ENCODE results near the gene AR.

Gene AR, protein sequence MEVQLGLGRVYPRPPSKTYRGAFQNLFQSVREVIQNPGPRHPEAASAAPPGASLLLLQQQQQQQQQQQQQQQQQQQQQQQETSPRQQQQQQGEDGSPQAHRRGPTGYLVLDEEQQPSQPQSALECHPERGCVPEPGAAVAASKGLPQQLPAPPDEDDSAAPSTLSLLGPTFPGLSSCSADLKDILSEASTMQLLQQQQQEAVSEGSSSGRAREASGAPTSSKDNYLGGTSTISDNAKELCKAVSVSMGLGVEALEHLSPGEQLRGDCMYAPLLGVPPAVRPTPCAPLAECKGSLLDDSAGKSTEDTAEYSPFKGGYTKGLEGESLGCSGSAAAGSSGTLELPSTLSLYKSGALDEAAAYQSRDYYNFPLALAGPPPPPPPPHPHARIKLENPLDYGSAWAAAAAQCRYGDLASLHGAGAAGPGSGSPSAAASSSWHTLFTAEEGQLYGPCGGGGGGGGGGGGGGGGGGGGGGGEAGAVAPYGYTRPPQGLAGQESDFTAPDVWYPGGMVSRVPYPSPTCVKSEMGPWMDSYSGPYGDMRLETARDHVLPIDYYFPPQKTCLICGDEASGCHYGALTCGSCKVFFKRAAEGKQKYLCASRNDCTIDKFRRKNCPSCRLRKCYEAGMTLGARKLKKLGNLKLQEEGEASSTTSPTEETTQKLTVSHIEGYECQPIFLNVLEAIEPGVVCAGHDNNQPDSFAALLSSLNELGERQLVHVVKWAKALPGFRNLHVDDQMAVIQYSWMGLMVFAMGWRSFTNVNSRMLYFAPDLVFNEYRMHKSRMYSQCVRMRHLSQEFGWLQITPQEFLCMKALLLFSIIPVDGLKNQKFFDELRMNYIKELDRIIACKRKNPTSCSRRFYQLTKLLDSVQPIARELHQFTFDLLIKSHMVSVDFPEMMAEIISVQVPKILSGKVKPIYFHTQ

DNA sequence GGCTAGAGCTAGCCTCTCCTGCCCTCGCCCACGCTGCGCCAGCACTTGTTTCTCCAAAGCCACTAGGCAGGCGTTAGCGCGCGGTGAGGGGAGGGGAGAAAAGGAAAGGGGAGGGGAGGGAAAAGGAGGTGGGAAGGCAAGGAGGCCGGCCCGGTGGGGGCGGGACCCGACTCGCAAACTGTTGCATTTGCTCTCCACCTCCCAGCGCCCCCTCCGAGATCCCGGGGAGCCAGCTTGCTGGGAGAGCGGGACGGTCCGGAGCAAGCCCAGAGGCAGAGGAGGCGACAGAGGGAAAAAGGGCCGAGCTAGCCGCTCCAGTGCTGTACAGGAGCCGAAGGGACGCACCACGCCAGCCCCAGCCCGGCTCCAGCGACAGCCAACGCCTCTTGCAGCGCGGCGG, at the start of gene AR:
Gene AR (plus strand): TSS at position 204 of the 400 bp plus-strand sequence. CDS start 1,126 bp downstream, outside the sequence.
- no peak for DNase-seq

DNA sequence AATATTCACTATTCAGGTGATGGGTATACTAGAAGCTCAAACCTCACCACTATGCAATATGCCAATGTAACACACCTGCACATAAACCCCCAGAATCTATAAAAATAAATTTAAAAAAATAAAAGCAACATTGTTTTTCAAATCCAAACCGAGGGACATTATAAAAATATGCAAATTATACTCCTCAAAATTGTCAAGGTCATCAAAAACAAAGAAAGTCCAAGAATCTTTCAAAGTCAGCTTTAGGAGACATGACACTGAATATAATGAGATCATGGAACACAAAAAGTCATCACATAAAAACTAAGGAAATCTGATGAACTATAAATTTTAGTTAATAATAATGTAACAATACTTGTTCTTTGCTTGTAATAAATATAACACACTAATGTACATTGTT, 43.2 kb upstream of the AR start:
- no peak for DNase-seq

DNA sequence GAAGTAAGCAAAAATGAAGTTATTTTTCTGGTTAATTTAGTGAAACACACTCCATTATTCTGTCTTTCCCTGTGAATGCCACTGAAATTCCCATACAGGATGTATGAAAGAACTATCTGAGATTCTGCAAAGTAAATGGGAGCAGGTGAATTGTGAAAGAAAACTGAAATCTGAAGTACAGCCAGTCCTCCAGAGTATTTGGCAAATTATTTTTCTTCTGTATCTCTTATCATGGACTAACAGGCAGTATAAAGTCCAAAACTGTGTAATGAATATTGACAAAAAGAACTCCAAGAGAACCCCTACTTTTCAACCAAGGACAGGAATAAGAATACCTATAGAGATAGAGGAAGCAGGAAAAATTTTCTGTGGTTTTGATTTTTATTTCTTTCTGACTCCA, 40.8 kb upstream of the AR start:
- DNase-seq, result no peak

DNA sequence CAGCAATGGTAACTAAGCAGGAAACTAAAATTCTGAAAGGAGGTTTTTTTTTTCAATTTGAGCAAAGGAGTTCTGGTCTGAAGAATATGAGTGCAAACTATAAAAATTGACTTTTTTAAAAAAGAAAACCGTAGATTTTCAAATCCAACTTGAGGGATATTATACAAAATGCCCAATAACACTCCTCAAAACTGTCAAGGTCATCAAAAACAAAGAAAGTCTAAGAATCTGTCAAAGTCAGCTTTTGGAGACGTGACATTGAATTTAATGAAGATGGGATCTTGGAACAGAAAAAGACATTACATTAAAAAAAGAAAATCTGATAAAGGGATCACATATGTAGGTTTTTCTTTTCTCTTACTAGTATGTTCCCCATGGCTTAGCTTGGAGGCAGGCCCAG, 40.4 kb upstream of the AR start:
- no peak for DNase-seq

DNA sequence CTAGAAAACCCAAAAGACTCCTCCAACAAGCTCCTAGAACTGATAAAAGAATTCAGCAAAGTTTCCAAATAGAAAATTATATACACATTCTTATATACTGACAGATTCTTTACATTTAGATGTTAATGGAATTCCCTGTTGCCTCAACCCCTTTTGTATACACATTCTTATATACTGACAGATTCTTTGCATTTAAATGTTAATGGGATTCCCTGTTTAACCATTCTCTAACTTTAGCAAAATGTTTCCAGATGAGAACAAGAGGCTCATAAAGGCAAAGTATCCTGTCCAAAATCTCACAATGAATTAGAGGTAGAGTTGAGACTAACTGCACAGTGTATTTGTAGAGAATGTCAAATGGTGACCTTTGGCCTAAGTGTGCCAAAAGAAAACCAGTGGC, 23.1 kb upstream of the AR start:
- no peak for DNase-seq

DNA sequence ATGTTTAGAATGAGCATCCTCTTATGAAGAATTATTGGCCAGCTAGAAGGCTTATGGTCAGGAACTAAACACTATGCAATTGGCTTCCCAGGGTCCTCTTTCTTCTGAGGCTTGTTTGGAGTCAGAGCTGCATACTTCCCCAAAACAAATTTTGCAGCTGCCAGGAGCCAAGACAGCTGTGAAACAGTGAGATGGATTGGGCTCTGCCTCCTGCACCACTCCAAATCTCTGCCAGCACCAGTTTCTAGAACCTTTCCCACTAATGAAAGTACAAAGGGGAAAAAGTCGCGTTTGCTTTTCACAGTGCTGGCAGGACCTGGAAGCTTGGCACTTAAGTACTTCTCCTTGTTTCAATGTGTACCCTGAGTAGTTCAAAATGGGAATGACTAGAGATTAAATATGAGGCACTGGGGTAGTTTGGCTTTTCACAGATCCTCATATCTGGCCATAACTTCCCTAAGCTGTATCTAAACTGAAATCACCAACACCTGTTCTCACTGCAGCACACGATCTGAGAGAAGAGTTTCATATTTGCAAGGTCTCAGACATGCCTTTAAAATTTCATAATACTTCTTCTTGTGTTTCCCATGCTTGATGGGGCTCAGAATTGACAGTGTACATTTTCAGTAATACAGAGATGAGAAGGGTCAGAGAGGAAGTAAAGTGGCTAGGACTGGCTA, 20.7 kb upstream of the AR start:
- DNase-seq, result no peak

DNA sequence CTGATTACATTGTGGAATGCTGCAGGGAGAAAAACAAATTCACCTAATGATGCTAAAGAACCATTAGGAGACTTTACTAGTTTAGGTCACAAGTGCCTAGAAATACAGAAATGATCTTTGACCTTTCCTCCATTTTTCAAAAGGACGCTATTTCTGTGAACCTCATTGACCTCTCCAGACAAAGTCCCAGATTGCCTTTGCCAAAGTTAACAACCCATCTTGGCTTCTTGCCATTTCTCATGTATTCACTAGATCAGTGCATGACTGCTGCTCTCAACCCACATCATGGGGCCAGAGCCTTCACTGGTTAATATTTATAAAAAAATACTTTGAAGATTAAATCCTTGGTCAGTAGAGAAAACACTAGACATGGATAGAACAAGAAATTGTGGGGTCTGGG, 19.9 kb upstream of the AR start:
- no peak for DNase-seq

DNA sequence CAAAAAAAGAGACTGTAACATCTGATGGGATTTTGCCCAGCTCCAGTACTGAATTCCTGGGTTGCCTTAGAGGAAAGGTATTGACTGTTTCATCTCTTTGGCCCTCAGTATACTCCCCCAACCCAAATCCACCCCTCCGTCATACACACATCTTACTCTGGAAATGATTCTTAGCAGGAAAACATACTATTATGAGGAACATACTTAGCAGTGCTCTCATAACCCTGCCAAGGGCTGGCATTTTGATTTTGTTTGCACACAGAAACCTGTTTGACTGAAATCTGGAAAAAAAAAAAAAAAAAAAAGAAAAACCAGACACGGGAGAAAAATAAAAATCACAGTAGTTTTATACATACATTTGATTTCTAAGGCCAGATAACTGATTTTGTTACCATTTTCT, 19.4 kb upstream of the AR start:
- no peak for DNase-seq

DNA sequence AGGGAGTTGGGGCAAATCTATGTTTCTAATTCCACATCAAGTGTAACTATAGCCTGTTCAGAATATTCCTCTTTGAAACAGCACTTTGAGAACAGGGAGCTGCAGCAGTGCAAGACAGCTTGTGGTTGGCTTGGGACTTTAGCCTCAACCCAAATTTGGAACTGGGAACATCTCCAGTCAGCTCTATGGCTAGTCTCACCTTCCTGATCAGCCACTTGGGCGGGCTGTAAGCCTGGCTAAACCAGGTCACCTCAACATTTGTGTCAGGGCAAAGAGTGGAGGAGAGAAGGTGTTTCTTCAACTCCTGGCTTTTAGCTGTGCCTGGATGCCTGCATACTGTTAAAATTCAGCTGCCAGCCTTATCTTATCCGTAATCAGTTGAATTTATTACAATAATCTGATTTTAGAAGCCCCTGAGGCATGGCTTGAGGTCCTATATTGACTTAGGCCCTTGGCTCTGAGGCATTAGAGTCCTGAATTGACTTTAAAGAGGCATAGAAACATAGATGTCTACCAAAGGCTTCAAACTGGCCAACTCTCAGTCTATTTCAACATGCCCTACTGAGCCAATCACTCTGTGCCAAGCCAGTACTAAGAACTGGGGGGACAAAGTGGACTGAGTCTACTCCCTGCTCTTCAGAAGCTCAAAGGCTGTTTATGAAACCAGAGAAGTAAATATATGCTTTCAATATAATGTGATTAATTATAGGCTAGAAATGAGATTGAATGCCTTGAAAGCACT, 18.7 kb upstream of the AR start:
- no peak for DNase-seq

DNA sequence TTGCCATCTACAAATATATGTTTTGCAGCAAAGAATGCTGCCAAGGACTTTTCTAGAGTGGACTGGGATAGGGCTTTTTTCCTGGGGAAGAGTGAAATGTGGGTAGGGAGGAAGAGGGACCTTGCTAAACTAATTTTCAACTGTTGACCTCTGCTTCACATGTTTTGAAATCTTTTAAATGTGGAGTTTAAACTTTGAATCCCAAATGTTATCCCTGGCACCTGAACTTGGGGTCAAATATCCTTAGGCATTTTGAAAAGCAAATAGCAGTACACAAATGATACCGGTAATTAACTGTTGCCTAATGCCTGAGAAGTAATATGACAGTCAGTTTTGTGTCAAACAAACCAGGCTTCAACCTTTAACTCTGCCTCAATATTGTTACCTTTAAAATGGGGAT, 7.3 kb upstream of the AR start:
- no peak for DNase-seq

DNA sequence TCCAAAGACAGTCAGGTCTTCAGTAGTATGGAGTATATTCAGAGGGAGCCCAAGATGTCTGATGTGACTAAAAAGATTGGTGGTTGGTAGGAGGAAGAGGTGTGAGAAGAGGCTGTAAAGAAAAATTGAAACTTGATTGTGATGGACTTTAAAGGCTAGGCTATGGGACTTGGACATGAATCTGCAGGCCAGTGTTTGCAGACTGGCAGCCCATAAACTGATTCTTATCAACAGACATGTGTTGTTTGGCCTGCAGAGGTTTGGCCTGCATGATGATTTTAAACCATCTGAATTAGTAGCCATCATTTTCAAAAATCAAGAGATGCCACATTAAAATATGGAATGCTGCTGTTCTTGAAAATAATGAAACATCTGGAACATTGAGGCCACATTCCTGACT, 5.4 kb upstream of the AR start:
- no peak for DNase-seq

DNA sequence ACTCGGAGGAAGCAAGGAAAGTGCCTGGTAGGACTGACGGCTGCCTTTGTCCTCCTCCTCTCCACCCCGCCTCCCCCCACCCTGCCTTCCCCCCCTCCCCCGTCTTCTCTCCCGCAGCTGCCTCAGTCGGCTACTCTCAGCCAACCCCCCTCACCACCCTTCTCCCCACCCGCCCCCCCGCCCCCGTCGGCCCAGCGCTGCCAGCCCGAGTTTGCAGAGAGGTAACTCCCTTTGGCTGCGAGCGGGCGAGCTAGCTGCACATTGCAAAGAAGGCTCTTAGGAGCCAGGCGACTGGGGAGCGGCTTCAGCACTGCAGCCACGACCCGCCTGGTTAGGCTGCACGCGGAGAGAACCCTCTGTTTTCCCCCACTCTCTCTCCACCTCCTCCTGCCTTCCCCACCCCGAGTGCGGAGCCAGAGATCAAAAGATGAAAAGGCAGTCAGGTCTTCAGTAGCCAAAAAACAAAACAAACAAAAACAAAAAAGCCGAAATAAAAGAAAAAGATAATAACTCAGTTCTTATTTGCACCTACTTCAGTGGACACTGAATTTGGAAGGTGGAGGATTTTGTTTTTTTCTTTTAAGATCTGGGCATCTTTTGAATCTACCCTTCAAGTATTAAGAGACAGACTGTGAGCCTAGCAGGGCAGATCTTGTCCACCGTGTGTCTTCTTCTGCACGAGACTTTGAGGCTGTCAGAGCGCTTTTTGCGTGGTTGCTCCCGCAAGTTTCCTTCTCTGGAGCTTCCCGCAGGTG, 637 bp downstream of the AR start:
- DNase-seq, result no peak

DNA sequence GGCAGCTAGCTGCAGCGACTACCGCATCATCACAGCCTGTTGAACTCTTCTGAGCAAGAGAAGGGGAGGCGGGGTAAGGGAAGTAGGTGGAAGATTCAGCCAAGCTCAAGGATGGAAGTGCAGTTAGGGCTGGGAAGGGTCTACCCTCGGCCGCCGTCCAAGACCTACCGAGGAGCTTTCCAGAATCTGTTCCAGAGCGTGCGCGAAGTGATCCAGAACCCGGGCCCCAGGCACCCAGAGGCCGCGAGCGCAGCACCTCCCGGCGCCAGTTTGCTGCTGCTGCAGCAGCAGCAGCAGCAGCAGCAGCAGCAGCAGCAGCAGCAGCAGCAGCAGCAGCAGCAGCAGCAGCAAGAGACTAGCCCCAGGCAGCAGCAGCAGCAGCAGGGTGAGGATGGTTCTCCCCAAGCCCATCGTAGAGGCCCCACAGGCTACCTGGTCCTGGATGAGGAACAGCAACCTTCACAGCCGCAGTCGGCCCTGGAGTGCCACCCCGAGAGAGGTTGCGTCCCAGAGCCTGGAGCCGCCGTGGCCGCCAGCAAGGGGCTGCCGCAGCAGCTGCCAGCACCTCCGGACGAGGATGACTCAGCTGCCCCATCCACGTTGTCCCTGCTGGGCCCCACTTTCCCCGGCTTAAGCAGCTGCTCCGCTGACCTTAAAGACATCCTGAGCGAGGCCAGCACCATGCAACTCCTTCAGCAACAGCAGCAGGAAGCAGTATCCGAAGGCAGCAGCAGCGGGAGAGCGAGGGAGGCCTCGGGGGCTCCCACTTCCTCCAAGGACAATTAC, 1.4 kb downstream of the AR start:
- no peak for DNase-seq

DNA sequence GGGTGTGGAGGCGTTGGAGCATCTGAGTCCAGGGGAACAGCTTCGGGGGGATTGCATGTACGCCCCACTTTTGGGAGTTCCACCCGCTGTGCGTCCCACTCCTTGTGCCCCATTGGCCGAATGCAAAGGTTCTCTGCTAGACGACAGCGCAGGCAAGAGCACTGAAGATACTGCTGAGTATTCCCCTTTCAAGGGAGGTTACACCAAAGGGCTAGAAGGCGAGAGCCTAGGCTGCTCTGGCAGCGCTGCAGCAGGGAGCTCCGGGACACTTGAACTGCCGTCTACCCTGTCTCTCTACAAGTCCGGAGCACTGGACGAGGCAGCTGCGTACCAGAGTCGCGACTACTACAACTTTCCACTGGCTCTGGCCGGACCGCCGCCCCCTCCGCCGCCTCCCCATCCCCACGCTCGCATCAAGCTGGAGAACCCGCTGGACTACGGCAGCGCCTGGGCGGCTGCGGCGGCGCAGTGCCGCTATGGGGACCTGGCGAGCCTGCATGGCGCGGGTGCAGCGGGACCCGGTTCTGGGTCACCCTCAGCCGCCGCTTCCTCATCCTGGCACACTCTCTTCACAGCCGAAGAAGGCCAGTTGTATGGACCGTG, 2.2 kb downstream of the AR start:
- no peak for DNase-seq

DNA sequence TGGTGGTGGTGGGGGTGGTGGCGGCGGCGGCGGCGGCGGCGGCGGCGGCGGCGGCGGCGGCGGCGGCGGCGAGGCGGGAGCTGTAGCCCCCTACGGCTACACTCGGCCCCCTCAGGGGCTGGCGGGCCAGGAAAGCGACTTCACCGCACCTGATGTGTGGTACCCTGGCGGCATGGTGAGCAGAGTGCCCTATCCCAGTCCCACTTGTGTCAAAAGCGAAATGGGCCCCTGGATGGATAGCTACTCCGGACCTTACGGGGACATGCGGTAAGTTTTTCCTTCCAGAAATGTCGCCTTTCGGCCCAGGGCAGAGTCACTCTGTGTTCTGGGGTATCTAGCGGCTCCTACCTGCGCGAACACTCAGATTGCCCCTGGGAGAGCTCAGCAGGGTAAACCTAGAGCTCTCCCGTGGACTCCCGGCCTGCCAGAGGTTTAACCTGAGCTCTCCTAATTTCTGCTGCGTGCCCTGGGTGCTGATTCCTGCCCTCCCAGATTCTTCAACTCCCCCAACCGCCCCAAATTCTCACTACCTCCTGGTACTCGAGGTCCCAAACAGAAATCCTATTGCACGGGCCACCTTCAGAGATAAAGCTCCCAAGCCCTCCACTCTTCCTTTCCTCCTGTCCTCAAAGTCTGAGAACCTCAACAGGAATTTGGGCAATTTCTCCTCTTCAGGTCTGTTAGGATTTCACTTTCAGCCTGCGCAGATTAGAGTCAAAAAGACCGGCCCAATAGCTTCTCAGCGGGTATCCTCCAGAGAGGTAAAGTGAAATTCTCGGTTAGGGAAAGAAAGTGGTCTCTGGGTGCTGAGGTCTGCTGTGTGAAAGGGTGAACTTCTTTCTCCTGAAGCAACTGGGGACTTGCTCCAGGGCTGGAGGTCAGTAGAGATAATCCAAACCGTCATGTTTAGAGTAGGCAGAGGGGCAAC, 2.9 kb downstream of the AR start:
- no peak for DNase-seq

DNA sequence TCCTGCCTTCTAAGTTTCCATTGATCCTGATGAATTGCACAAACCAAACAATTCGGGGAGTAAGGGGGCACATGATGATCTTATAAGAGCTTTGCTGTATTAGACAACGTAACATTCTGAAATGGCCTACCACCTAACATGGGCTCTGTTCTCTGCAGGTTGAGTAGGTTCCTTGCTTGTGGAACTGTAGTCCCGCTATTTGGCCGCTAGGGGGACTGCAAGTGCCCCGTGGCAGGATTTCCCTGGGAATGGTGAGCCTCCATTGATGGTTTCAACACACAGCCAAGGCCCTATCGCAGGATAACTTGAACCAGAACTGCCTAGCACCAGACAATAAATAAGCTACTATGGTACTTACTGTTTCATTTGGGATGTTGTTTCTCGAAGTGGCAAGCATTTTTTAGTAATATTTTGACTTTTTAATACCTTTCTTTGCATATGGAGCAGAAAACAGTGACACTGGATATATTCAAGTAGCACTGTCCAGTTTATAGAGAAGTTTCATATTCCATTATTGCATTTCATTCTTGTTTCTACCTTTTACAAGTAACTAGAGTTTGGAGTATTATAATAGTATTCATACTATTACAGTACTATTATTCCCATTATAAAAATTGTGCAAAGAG, 11.9 kb downstream of the AR start:
- no peak for DNase-seq

DNA sequence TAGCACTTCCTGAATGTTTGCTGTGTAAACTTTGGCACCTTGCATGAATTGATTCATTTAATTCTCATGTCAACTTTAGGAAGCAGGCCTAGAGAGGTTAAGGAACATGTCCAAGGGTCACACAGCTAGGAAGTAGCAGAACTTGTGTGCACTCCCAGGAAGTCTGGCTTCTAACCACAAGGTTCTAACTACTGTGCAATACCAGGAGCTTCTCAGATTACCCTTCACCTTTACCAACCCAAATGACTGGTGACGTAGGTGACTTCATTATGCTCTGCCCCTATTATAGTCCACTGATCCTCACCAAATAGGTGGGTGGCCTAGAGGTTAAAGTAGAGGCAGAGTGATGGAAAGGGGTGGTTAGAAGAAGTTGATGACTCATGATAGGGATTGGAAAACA, 14.4 kb downstream of the AR start:
- no peak for DNase-seq

DNA sequence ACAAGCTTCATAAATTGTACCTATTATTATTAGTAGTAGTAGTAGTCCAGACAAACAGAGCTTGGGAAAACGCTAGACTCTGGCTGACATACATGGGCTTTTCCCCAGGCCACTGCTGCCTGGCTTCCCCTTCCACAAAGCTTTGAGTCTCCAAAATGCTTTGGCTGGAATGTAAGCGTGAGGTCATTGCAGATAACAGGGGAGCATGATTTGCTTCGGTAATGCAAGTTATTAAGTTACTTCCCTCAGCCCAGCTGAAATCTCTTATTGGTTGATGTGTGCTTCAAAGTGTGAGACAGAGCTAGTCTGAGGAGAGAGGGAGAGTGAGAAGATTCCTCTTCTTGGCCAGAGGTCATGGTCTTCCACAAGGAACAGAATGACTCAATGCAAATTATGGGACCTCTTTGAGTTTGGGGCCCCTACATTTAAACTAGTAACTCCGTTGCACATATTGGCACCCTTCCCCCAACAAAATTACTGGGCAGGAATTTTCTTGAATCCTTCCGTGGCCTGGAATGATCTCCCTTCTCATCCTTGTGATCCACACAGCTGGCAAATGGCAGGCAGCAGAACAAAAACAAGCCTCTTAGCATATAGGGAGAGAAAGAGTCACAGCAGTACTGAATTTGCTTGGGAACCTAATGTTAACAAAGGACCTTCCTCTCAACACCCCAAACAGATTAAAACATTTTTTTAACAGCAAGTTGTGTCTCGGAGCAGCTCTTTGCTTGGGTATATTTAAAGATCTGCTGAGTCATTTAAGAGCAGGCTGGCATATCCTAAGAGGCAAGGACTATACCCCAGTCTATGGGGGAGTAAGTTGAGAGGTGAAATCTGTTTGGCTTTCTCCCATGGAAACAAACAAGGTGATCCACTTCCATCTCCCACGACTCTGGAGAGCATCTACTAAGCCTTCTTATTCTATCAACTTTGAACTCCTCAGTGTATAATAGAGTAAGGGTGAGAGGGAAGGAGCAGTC, 19.9 kb downstream of the AR start:
- no peak for DNase-seq

Measured in NCI-H510A treated with DMSO at 0.1 percent for 48 hours (cell line).